PC-9 (cell line): ENCODE data around the gene CEP192. TPM values are rescaled to one million over a fixed set of nuclear protein-coding genes. Genes with fewer than 3 reads are reported as not detected.

Experiments used
- BruUV-seq: library from RNA; stranded (reverse); fragments of 400-500 nt; replicated peaks from 2 replicates; lab custom pipeline; 2021; lab: Mats Ljungman, UMichigan
- CTCF ChIA-PET: fragments of 300-600 bp; sonication (Branson Sonifier 250); formaldehyde crosslinking; loops from one replicate; lab custom pipeline; 2022; ENCODE audit warnings: antibody characterized with exemption; lab: Charles Lee
- POLR2A ChIA-PET: fragments of 300-600 bp; sonication (Branson Sonifier 250); formaldehyde crosslinking; loops from one replicate; lab custom pipeline; 2022; ENCODE audit warnings: antibody characterized with exemption; ENCODE audit not compliant: unreplicated experiment; lab: Charles Lee
- DNase-seq, 2 experiments: peaks; one replicate each; pipeline versions ENCODE4 v3.0.0 to v3.0.0-alpha.2; 2015 to 2022; ENCODE audit warnings: mixed read lengths in 1 of 2
- H2AFZ ChIP-seq: fragments of 200-600 bp; sonication (generic); 2 replicates; pipeline ENCODE4 v1.8.1; 2017; ENCODE audit warnings: antibody characterized with exemption
- H3F3A ChIP-seq: fragments of 200-600 bp; sonication (generic); 2 replicates; pipeline ENCODE4 v1.8.1; 2017; ENCODE audit warnings: antibody characterized with exemption, mild to moderate bottlenecking, low read depth; ENCODE audit not compliant: insufficient read depth
- H3K27ac ChIP-seq: fragments of 200-600 bp; sonication (generic); 2 replicates; pipeline ENCODE4 v1.6.1; 2016; ENCODE audit warnings: mixed run types
- H3K27me3 ChIP-seq: fragments of 200-600 bp; sonication (generic); 2 replicates; pipeline ENCODE4 v1.6.1; 2016; ENCODE audit warnings: low read depth, mixed run types; ENCODE audit not compliant: insufficient read depth
- H3K36me3 ChIP-seq: fragments of 200-600 bp; sonication (generic); 2 replicates; pipeline ENCODE4 v1.6.1; 2016; ENCODE audit warnings: low read depth, mixed run types
- H3K4me1 ChIP-seq: fragments of 200-600 bp; sonication (generic); replicated peaks from 2 replicates; pipeline ENCODE4 v1.6.1; 2016; ENCODE audit warnings: mixed run types; ENCODE audit not compliant: insufficient read depth
- H3K4me2 ChIP-seq: fragments of 200-600 bp; sonication (generic); 2 replicates; pipeline ENCODE4 v1.6.1; 2017; ENCODE audit warnings: mixed run types
- H3K4me3 ChIP-seq: fragments of 200-600 bp; sonication (generic); 2 replicates; pipeline ENCODE4 v1.6.1; 2016; ENCODE audit warnings: mixed run types
- H3K79me2 ChIP-seq: fragments of 200-600 bp; sonication (generic); 2 replicates; pipeline ENCODE4 v1.6.1; 2017; ENCODE audit warnings: low read depth, mixed run types
- H3K9me2 ChIP-seq: fragments of 200-600 bp; sonication (generic); 2 replicates; pipeline ENCODE4 v1.8.1; 2017; ENCODE audit warnings: mild to moderate bottlenecking; ENCODE audit not compliant: insufficient read depth
- H3K9me3 ChIP-seq: fragments of 200-600 bp; sonication (generic); 2 replicates; pipeline ENCODE4 v1.8.1; 2016; ENCODE audit warnings: low read depth; ENCODE audit not compliant: insufficient read depth
- H4K20me1 ChIP-seq: fragments of 200-600 bp; sonication (generic); 2 replicates; pipeline ENCODE4 v1.8.1; 2017; ENCODE audit not compliant: insufficient read depth
- CTCF ChIP-seq: fragments of 200-600 bp; sonication (generic); conservative IDR thresholded peaks from 2 replicates; pipeline ENCODE4 v1.6.1; 2017; ENCODE audit warnings: mixed run types, antibody characterized with exemption, mild to moderate bottlenecking, moderate library complexity
- EZH2 ChIP-seq: fragments of 200-600 bp; sonication (generic); IDR thresholded peaks from 2 replicates; pipeline ENCODE4 v1.8.0; 2017; ENCODE audit warnings: antibody characterized with exemption, low read depth
- intact Hi-C: fragments of 100-400 bp; cut with micrococcal nuclease; formaldehyde crosslinking; loops from one replicate; pipeline ENCODE4 v1.10.0; 2022; ENCODE audit not compliant: unreplicated experiment
- total RNA-seq: library from RNA; stranded (reverse); gene quantifications from 2 replicates; pipeline ENCODE4 v1.2.3, GENCODE V29; 2021

Gene CEP192
- total RNA-seq, 1 experiment from 2014 or later: 44.9 TPM

- Histone ChIP-seq H3K27me3 (no peaks in the 10 kb centered on the region), H3K36me3 (peaks cover 11% of the 10 kb centered on the region), H3F3A (peaks cover 37% of the 10 kb centered on the region), H3K27ac (peak overlapping the region; percentile 95), H3K4me2 (peak overlapping the region; percentile 71), H3K9me3 (no peaks in the 10 kb centered on the region), H2AFZ (peak overlapping the region; percentile 84), H3K9me2 (no peaks in the 10 kb centered on the region), H3K4me1 (peaks cover 32% of the 10 kb centered on the region), H3K79me2 (peaks cover 55% of the 10 kb centered on the region), H4K20me1 (peaks cover 8% of the 10 kb centered on the region; the same call in 1 of the 2 replicates), H3K4me3 (peak overlapping the region; percentile 72)
- TF ChIP-seq EZH2: no peak
- no peak for TF ChIP-seq CTCF
- ChIA-PET POLR2A (interaction anchor here (0.5 to 0.9 kb wide), 6 partner anchors 43 to 693 kb away, joined by 3 to 11 read pairs (median 4); partner anchors contain the start of gene CEP192), CTCF (interaction anchor here (0.6 to 0.7 kb wide), 3 partner anchors 83 to 1094 kb away, joined by 3 to 6 read pairs (median 4); no protein-coding TSS in a partner anchor)
- intact Hi-C loops: loop anchor here (2.0 to 5.0 kb wide), 3 partner anchors 66 to 551 kb away; partner anchors contain the start of gene PTPN2
- peak; percentile 78 to 95 for DNase-seq
- no TSS peak for BruUV-seq
Observed at GRCh38 chr18:12948050-12948804, 42.9 kb upstream of the CEP192 start.

GRCh38 chr18:12958478-12958877 is 32.7 kb upstream of the CEP192 start:
- Histone ChIP-seq H3F3A (peaks cover 12% of the 10 kb centered on the region), H4K20me1 (peaks cover 39% of the 10 kb centered on the region), H3K9me2 (no peaks in the 10 kb centered on the region), H3K36me3 (peaks cover 39% of the 10 kb centered on the region), H3K4me1 (no peaks in the 10 kb centered on the region), H3K27me3 (no peaks in the 10 kb centered on the region), H3K9me3 (no peaks in the 10 kb centered on the region), H2AFZ (no peak overlapping the region), H3K4me2 (no peak overlapping the region), H3K4me3 (no peak overlapping the region), H3K27ac (no peak overlapping the region), H3K79me2 (peaks cover 46% of the 10 kb centered on the region)
- no peak for TF ChIP-seq EZH2
- no peak for TF ChIP-seq CTCF
- CTCF ChIA-PET: no interaction called here
- intact Hi-C loops: no loop called here
- POLR2A ChIA-PET: no interaction called here
- no TSS peak for BruUV-seq
- DNase-seq: no peak

GRCh38 chr18:12960395-12960794 is 30.8 kb upstream of the CEP192 start:
- Histone ChIP-seq H3F3A (peaks cover 10% of the 10 kb centered on the region; the same call in 1 of the 2 replicates), H3K4me2 (no peak overlapping the region), H3K9me2 (no peaks in the 10 kb centered on the region), H3K27me3 (no peaks in the 10 kb centered on the region), H2AFZ (no peak overlapping the region), H3K79me2 (peaks cover 43% of the 10 kb centered on the region), H3K4me3 (no peak overlapping the region), H3K27ac (no peak overlapping the region), H3K9me3 (no peaks in the 10 kb centered on the region), H3K4me1 (no peaks in the 10 kb centered on the region), H4K20me1 (peaks cover 31% of the 10 kb centered on the region), H3K36me3 (peaks cover 41% of the 10 kb centered on the region)
- intact Hi-C loops: no loop called here
- POLR2A ChIA-PET: no interaction called here
- BruUV-seq: no TSS peak
- DNase-seq: no peak
- CTCF ChIA-PET: no interaction called here
- no peak for TF ChIP-seq EZH2
- TF ChIP-seq CTCF: no peak
